ENCODE data around the gene KIF21A. TPM values are rescaled to one million over a fixed set of nuclear protein-coding genes. Genes with fewer than 3 reads are reported as not detected.

KIF21A gene
- total and polyA plus RNA-seq, 2 donors (not counting 3 experiments of a cell fraction or from before 2014, with no cell fraction given) = 1.8 to 10.1 TPM

- FAIRE-seq (no peak), DNase-seq (ENCODE audit: low read depth, low spot score) (no peak)
- Histone ChIP-seq H4K20me1 (replicated peaks; ENCODE audit: control insufficient read depth, extremely low read depth, insufficient read depth, low read length) (no peaks in the 10 kb centered on the region), H3K9ac (replicated peaks; ENCODE audit: extremely low read depth, insufficient read depth, low read length) (no peak overlapping the region), H3K27me3 (ENCODE audit: control insufficient read depth in 2 of 2, insufficient read depth in 2 of 2, low read length in 2 of 2) (no peaks in the 10 kb centered on the region), H2AFZ (ENCODE audit: low read depth, low read length) (no peak overlapping the region), H3K79me2 (ENCODE audit: control insufficient read depth, insufficient read depth, low read length) (no peaks in the 10 kb centered on the region), H3K9me3 (replicated peaks; ENCODE audit: control insufficient read depth, insufficient read depth, low read length) (no peaks in the 10 kb centered on the region), H3K4me2 (ENCODE audit: insufficient read depth, low read length) (no peak overlapping the region), H3K27ac (ENCODE audit: insufficient read depth, low read depth, low read length) (no peak overlapping the region), H3K4me3 (replicated peaks in 1 of 3; ENCODE audit: insufficient read depth in 1 of 3, low read depth in 1 of 3, low read length in 3 of 3) (no peak overlapping the region), H3K9me1 (replicated peaks; ENCODE audit: control insufficient read depth, extremely low read depth, insufficient read depth, low read length) (no peaks in the 10 kb centered on the region), H3K4me1 (ENCODE audit: control insufficient read depth, extremely low read depth, insufficient read depth, low read length) (no peaks in the 10 kb centered on the region), H3K36me3 (ENCODE audit: control insufficient read depth in 2 of 2, extremely low read depth in 1 of 2, insufficient read depth in 2 of 2, low read length in 2 of 2) (no peaks in the 10 kb centered on the region)
- BruUV-seq (replicated peaks) = no TSS peak
- intact Hi-C loops (cut with micrococcal nuclease) (loop anchor here (2.0 kb wide), 1 partner anchor 32 kb away; no protein-coding TSS in a partner anchor), dilution Hi-C loops (cut with MboI; ENCODE audit: extremely low pct_ligation_motif_present, low sequenced_read_pairs) (no loop called here)
- CTCF ChIA-PET = no interaction called here
- no peak for TF ChIP-seq FOS (IDR thresholded peaks at IDR 0.05; ENCODE audit: borderline replicate concordance, insufficient read depth, low read length)
- no peak for TF ChIP-seq JUN (IDR thresholded peaks at IDR 0.05; ENCODE audit: borderline replicate concordance, insufficient read depth, insufficient read length, low read depth)
- no peak for TF ChIP-seq POLR2AphosphoS5 (IDR thresholded peaks at IDR 0.05; ENCODE audit: insufficient read depth, low read depth, low read length)
- TF ChIP-seq CTCF (IDR thresholded peaks at IDR 0.05; ENCODE audit: extremely low read depth in 1 of 2, insufficient read depth in 1 of 2, low read depth in 1 of 2, low read length in 2 of 2) = no peak
- no peak for TF ChIP-seq MAX (IDR thresholded peaks at IDR 0.05; ENCODE audit: insufficient read depth, insufficient read length)
- TF ChIP-seq GATA2 (IDR thresholded peaks at IDR 0.05; ENCODE audit: insufficient read depth, insufficient read length, low read depth, low read length) = no peak
- no peak for TF ChIP-seq EZH2 (IDR thresholded peaks at IDR 0.05; ENCODE audit: borderline replicate concordance, low read depth, low read length, severe bottlenecking)
- TF ChIP-seq POLR2A (IDR thresholded peaks at IDR 0.05; ENCODE audit: low read depth, low read length) = no peak
- TF ChIP-seq MYC (IDR thresholded peaks at IDR 0.05; ENCODE audit: low read depth, low read length) = no peak
- POLR2A ChIA-PET = no interaction called here
These were observed 98.0 kb downstream of the KIF21A start for GRCh38 chr12:39344926-39345325.

All from endothelial cell of umbilical vein (primary cell).